ENCODE measurements around the gene OR1I1.
"Not testable (repeated sequence)": the region's sequence is repeated elsewhere in the genome, so short reads cannot be mapped to it uniquely, and the experiment has no call there.

Gene OR1I1

GRCh38 chr19:15081911-15082310 is at the start of gene OR1I1:
TSS of gene OR1I1 (plus strand) at chr19:15082211. CDS start at chr19:15087066, 4,855 bp downstream.
- DNase-seq (ENCODE audit: low read depth in 2 of 2), result no peak

- no peak for DNase-seq (ENCODE audit: low read depth in 2 of 2)
These were observed 46.2 kb upstream of the OR1I1 start for GRCh38 chr19:15035795-15036311.

GRCh38 chr19:15037586-15037985 is 44.4 kb upstream of the OR1I1 start:
- DNase-seq (ENCODE audit: low read depth in 2 of 2), result no peak

- DNase-seq (ENCODE audit: low read depth in 2 of 2), result no peak
These were observed 43.7 kb upstream of the OR1I1 start for GRCh38 chr19:15038294-15038693.

GRCh38 chr19:15042003-15042402 is 40.0 kb upstream of the OR1I1 start:
- no peak for DNase-seq (ENCODE audit: low read depth in 2 of 2)

GRCh38 chr19:15042826-15043225 is 39.2 kb upstream of the OR1I1 start:
- DNase-seq (ENCODE audit: low read depth in 2 of 2), result no peak

- DNase-seq (ENCODE audit: low read depth in 2 of 2), result no peak
These were observed 36.5 kb upstream of the OR1I1 start for GRCh38 chr19:15045506-15045905.

- no peak for DNase-seq (ENCODE audit: low read depth in 2 of 2)
These were observed 34.3 kb upstream of the OR1I1 start for GRCh38 chr19:15047680-15048079.

GRCh38 chr19:15048128-15048527 is 33.9 kb upstream of the OR1I1 start:
- DNase-seq (ENCODE audit: low read depth in 2 of 2), result no peak

- no peak for DNase-seq (ENCODE audit: low read depth in 2 of 2)
These were observed 33.0 kb upstream of the OR1I1 start, which contains the start of gene CASP14 for GRCh38 chr19:15048885-15049541. TSS of gene CASP14 (plus strand) at chr19:15049480. CDS start at chr19:15052252, 2,772 bp downstream.

- DNase-seq (ENCODE audit: low read depth in 2 of 2), result no peak
These were observed 31.4 kb upstream of the OR1I1 start for GRCh38 chr19:15050639-15051038.

- DNase-seq (ENCODE audit: low read depth in 2 of 2), result no peak
These were observed 20.0 kb upstream of the OR1I1 start for GRCh38 chr19:15062036-15062435.

- not testable (repeated sequence) for DNase-seq (ENCODE audit: low read depth in 2 of 2)
These were observed 11.6 kb upstream of the OR1I1 start for GRCh38 chr19:15070386-15070785.

GRCh38 chr19:15072930-15073647 is 8.9 kb upstream of the OR1I1 start:
- no peak for DNase-seq (ENCODE audit: low read depth in 2 of 2)

- DNase-seq (ENCODE audit: low read depth in 2 of 2), result no peak
These were observed 7.6 kb upstream of the OR1I1 start for GRCh38 chr19:15074371-15074770.

GRCh38 chr19:15075806-15076205 is 6.2 kb upstream of the OR1I1 start:
- no peak for DNase-seq (ENCODE audit: low read depth in 2 of 2)

GRCh38 chr19:15080002-15080401 is 2.0 kb upstream of the OR1I1 start:
- DNase-seq (ENCODE audit: low read depth in 2 of 2), result not testable (repeated sequence)

- no peak for DNase-seq (ENCODE audit: low read depth in 2 of 2)
These were observed 5.2 kb downstream of the OR1I1 start for GRCh38 chr19:15087182-15087581.

- DNase-seq (ENCODE audit: low read depth in 2 of 2), result peak; percentile 36 to 37
These were observed 10.1 kb downstream of the OR1I1 start for GRCh38 chr19:15091918-15092753.

- DNase-seq (ENCODE audit: low read depth in 2 of 2), result no peak
These were observed 11.0 kb downstream of the OR1I1 start for GRCh38 chr19:15093001-15093400.

GRCh38 chr19:15096223-15096622 is 14.2 kb downstream of the OR1I1 start:
- DNase-seq (ENCODE audit: low read depth in 2 of 2), result no peak

- not testable (repeated sequence) for DNase-seq (ENCODE audit: low read depth in 2 of 2)
These were observed 16.0 kb downstream of the OR1I1 start for GRCh38 chr19:15097980-15098379.

Measured in fibroblast of skin of left biceps (primary cell).